HG03280 (cell line): Measurements from ENCODE around the gene ASXL3.

Experiments used
- ATAC-seq: cut with Tn5 transposase; IDR thresholded peaks from one replicate; pipeline ENCODE4 v1.9.1; 2021; ENCODE audit warnings: mild to moderate bottlenecking, moderate library complexity; ENCODE audit not compliant: unreplicated experiment

ASXL3 gene

DNA sequence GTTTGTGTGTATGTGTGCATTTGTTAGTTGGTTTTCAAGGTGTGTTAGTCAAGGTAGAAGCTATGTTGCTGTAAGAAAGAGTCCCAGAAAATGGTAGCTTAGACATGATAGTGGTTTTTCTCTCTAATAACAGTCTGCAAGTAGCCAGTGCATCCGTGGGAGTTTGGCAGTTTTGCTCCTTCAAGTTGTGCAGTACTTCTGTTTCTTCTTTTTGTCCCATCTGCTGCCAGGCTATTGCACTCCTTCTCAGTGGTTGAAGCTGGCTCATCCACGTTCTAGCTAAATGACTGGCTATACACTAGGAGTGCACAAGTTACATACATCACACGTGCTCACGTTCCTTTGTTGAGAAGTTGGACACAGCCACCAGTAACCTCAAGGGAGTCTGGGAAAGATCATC, 134.7 kb downstream of the ASXL3 start:
- ATAC-seq: no peak

DNA sequence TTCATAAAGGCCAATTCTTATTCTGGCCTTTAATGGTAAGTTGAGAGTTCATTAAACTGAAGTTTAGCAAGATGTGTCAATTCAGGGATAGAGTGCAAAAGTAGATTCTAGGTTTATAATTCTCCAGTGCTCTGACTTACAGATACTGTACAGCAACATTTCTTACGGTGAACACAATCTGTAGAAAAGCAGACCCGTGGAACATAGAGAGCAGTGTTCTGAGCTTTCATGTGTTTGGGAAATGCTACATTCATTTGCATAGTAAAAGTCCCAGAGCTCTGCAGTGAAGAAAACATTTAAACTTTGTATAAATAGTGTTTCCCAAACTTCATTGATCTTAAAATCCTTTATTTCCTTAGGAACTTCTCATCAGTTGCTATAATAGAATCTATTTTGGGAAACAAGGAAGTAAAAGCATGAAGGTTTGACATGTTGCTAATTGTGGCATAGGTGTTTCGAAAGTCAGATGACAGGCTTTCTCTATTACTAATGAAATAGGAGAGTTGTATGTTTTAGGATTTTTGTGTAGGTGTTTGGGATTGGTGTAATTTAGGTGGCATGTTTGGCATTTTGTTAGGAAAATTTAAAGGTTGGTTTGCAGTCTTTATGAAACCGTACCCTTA, 138.2 kb downstream of the ASXL3 start:
- no peak for ATAC-seq

DNA sequence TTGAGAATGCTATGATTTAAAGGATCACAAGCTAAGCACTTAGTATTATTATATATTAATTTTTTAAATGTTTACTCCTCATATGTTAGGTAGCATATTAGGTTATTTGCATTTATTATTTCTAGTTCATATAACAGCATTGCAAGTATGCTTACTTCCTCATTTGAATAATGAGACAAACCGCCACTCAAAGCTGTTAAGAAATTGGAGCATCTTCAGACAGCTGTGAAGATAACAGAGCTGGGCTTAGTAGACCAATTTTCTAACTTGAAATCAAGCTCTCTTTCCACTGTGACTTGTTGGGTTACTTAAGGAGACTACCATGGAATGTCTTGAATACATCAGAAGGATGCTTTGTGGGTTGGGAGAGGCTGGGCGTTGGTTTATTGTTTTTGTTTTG, 139.3 kb downstream of the ASXL3 start:
- no peak for ATAC-seq

DNA sequence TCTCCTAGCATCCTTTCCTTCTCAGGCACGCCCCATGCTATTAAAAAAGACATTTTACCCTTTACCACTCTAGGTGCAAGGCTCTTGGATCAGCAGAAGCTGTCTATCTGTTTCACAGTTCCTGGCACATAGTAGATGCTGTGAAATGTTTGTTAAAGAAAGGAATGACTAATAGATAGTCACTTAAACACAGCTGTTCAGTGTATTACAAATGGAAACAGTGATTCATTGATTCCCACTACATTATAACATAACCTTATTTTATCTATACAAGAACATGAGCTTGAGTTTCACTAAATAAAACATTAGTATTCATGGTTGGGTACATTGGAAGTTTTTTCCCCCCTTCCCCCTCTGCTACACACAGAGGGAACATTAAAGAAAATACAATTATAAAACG, 142.1 kb downstream of the ASXL3 start:
- ATAC-seq: no peak

DNA sequence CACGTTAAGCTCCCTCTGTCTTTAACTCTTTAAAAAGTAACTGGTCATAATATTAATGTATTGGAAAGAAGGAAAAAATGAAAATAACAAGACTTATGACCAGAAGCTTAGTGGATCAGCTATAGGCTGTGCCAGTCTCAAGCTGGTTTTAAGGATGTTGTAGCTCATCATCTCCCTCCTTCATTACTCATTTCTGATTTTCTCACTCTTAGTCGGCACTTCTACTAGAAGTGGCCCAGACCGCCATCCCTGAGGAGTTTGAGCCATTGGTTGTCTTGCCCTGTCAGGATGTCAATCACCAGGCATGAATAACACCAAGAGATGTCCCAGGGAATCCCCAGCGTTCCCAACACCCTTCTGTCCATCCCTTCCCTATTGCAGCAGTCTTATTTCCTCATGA, 151.5 kb downstream of the ASXL3 start:
- ATAC-seq: no peak

DNA sequence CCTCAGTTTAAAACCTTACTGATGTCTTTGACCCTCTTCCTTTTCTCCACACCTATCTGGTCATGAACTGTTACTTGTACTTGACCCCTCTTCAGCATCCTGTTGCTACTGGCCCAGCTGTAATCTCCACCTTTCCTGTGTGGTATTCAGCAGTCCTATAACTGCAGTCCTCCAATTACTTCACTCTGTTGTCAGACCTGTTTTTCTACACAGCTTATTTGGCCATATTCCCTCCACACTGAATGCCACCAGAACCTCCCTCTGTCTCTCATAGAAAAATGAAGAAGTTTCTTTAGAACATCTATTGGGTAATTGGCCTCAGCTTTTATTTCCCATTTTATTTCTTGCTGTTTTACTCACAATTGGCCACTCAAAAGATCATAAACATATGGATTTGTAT, 155.4 kb downstream of the ASXL3 start:
- no peak for ATAC-seq

DNA sequence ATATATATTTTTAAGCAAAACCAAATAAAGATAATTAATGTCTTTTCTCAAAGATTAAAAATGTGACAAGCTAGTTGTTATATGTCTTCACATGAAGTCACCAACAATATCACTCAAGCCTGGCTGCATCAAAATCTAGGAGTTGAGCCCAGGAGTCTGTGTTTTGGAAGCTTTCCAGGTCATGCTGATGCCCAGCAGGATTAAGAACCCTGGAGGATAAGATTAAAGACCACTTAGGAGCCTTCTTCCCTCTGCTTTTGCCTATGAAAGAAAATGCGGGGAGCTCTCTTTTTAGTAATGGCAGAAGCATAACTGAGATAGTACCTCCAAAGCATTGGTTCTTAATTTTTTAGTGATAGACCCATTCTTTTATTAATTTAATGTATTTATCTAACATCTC, 157.4 kb downstream of the ASXL3 start:
- no peak for ATAC-seq

DNA sequence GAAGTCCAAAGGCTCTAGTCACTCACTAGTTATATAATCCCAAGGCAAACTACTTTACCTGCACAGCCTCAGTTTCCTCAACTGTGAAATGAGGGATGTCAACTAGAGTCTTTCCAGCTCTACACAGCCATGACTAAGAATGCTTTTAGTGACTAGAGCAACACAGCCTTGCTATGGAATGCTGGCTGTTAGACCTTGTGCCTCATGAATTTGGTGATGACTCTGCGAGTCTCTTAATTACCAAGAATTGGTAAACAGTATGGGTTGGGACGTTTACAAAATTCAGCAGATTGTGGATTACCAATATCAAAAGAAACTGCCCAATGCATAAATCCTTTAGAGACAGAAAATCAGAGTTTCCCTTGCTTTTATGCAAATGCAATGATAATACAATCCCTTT, 163.7 kb downstream of the ASXL3 start:
- ATAC-seq: no peak

DNA sequence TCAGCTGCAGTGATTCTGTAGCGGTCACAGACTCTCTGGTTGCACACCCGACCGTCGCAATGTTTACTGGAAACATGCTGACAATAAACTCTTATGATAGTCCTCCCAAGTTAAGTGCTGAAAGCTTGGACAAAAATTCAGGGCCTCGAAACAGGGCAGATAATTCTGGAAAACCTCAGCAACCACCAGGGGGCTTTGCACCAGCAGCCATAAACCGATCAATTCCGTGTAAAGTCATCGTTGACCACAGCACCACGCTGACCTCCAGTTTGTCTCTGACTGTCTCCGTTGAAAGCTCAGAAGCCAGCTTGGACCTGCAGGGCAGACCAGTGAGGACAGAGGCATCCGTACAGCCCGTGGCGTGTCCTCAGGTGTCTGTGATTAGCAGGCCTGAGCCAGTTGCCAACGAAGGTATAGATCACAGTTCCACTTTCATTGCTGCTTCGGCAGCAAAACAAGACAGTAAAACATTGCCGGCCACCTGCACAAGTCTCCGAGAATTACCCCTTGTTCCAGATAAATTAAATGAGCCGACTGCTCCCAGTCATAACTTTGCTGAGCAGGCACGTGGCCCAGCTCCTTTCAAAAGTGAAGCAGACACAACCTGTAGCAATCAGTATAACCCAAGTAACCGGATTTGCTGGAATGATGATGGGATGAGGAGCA, 166.1 kb downstream of the ASXL3 start:
- ATAC-seq: no peak

DNA sequence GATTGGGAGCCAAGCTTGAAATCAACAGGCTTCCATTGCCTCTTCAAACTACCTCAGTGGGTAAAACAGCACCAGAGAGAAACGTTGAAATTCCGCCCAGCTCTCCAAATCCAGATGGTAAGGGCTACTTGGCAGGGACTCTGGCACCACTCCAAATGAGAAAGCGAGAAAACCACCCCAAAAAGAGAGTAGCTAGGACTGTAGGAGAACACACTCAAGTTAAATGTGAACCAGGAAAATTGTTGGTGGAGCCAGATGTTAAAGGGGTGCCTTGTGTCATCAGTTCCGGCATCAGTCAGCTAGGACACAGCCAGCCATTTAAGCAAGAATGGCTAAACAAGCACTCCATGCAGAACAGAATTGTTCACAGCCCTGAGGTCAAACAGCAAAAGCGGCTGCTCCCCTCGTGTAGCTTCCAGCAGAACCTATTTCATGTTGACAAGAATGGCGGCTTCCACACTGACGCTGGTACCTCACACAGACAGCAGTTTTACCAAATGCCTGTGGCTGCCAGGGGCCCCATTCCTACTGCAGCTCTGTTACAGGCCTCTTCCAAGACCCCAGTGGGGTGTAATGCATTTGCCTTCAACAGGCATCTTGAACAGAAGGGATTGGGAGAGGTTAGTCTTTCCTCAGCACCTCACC, 167.3 kb downstream of the ASXL3 start:
- no peak for ATAC-seq

DNA sequence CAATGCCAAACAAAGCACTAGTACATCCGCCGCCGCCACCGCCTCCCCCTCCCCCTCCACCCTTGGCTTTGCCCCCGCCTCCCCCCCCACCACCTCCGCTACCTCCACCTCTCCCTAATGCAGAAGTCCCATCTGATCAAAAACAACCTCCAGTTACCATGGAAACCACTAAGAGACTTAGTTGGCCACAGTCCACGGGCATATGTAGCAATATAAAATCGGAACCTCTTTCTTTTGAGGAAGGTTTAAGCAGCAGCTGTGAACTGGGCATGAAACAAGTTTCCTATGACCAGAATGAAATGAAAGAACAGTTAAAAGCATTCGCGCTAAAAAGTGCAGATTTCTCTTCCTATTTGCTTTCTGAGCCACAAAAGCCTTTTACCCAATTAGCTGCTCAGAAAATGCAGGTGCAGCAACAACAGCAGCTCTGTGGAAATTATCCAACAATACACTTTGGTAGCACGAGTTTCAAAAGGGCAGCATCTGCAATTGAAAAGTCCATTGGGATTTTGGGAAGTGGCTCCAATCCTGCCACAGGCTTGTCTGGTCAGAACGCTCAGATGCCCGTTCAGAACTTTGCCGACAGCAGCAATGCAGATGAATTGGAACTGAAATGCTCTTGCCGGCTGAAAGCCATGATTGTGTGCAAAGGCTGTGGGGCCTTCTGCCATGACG, 168.0 kb downstream of the ASXL3 start:
- no peak for ATAC-seq

DNA sequence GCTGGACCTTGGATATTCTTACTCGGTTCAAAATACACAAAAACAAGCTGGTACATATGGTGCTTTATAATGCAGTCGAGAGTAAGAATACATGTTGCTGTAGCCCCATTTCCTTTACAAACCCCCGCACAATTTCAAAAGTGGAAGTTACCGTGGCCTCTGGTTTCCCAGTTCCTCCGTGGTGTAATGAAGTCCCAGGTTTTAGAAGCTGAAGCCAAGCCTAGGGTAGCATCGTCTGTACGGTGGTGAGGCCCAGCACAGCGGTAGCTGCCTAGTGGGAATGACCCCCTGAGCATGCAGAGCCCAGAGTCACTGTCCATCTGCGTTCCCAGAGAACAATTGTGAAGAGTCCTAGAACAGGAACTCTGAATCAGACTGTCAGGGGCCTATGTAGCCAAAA, 171.8 kb downstream of the ASXL3 start:
- ATAC-seq: no peak

DNA sequence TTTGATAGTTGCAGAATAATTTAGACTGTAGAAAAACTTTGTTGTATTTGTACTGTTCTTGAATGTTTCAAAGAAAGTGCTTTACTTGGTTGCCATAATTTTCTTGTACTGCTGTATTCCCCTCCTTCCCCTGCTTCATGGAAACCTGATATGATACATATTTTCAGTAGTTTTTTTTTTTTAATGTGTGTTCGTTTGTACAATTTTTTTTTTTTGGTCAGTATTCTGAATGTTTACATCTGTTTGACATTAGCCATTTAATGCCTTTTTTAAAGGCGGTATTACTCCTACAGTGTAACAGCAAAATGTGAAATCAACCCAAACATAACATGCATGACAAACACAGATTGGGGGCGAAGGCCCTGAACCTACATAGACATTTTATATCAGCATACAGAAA, 172.3 kb downstream of the ASXL3 start:
- ATAC-seq: no peak

DNA sequence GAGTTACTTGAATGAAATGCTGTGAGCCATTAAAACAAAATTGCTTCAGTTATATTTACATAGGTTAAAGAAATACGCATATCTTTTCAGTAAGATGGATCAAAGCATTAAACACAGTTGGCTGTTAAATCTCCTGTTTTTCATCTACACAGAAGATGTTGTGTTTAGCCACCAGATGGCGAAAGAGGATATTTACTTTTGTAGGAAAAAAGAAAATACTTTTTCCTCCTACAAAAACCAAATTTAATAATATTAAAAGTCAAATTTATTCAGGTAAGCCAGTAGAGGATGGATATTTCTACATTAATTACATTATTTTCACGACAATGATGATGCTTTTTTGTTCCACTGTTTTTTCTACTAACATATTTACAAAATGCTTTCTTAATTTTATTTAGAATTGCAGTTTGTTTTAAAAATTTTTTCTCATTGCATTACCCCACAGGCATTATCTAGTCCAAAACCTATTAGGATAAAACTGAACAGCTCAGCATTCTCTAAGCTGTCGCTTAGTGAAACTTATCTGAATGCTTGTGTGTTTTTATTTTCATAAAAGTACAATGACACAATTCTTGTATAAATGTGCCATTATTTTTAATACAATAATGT, 173.7 kb downstream of the ASXL3 start:
- no peak for ATAC-seq

DNA sequence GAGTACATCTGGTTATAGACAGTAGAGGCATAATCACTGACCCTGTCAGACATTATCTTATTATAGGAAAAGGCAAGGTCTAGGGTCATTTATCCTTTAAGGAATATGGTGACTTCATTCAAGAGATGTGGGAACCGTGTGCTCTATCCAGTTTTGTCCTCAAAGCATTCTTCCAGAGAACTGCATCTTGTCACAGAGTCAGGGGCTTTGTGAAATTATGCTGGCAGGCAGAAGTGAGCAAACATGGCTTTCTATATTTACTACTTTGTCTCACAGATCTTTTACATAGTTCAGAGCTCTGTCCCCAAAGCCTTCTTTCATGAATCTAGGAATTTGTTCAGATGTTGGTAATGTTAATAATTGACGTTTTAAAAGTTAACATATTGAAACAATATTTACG, 177.4 kb downstream of the ASXL3 start:
- no peak for ATAC-seq

DNA sequence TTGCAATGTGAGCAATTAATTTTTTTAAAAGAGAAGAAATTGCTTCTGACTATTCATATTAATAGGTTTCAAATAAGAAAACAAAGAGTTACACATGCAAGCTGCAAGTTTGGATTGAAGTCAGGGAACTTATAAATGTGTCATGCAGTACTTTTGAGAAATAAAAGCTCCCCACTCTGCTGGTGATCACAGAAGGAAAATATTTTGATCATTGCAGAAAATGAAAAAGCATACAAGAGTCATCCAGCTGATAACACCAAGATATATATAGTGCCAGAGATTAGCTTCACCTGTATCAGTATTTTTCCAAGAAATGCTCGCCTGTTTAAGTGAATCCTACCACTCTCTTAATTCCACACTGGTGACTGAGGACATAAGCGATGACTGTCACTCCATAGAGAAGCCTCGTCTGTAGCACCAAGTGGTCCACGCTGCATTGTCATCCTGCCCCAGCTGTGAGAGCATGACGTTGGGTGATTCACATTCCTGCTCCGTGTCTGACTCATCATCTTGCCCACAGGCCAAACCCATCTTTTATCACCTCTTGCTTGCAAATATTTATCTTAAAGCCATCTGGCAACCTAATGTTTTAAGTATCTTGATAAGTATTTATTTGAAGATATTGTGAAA, 178.0 kb downstream of the ASXL3 start:
- ATAC-seq: no peak

DNA sequence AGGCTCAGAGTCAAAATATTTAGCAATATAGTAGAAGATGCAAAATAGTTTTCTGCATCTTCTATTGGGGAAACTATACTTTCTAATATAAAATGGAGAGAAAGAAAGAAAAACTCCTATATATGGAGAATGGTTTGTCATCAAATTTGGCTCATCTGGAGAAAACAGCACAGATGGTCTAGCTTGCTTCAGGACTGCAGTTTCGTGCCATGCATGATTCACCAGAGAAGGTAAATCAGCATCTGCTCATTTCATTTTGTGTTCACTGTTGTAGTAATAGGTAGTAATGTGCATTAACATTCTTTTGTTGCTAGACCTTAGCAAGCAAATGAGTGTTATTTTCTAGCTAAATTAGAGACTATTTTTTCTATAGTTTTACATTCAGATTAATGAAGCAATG, 179.0 kb downstream of the ASXL3 start:
- ATAC-seq: no peak

DNA sequence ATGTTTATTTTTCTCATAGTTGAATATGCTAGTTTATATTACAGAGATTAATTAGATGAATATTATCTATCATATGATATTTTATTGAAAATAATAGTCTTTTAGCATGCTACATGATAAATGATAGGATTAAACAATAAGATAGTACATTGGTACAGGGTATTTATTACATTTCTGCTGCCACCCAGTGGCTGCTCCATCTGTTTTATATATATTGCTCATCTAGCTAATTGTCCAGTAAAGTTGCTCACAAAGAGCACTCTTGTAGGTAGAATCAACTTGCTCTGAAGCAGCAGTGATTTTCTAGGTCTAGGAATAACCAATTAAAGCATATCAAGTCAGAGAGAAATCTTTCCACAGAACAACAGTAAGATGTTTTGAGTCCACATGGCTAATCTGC, 183.3 kb downstream of the ASXL3 start:
- ATAC-seq: no peak

DNA sequence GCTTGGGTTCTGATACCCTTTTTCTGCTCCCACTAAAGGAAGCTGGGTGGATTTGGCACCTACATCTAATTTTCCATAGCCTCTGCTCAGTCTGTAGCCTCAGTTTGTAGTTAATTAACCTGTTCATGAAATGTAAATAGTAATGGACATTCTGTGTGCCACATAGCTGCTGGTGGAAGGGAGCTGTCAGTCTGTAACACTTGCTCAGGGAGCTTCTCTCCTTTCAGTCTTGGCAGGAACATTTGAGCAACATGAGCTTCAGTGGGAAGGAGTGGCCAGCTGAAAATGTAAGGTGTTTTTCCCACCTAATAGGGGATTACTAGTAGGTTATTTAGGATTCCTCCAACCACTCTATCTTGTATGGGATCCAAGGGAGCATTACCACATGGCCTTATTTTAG, 203.4 kb downstream of the ASXL3 start:
- no peak for ATAC-seq
